ENCODE results near the gene LCN6.
A peak's percentile ranks its signal among the peaks of the same experiment; 100 is the strongest.

Gene LCN6

GRCh38 chr9:136739509-136739908 is 8.8 kb downstream of the LCN6 start:
- no peak for TF ChIP-seq CTCF (conservative IDR thresholded peaks at IDR 0.05)
- H3K27ac ChIP-seq = no peak overlapping the region

- TF ChIP-seq CTCF (conservative IDR thresholded peaks at IDR 0.05) = no peak
- H3K27ac ChIP-seq = no peak overlapping the region
Measured at GRCh38 chr9:136738960-136739359, 9.4 kb downstream of the LCN6 start.

GRCh38 chr9:136735812-136736480 is 12.4 kb downstream of the LCN6 start:
- no peak for TF ChIP-seq CTCF (conservative IDR thresholded peaks at IDR 0.05)
- no peak overlapping the region for H3K27ac ChIP-seq

- TF ChIP-seq CTCF (conservative IDR thresholded peaks at IDR 0.05) = no peak
- H3K27ac ChIP-seq = no peak overlapping the region
Measured at GRCh38 chr9:136734837-136735496, 13.4 kb downstream of the LCN6 start.

GRCh38 chr9:136733611-136734010 is 14.7 kb downstream of the LCN6 start:
- TF ChIP-seq CTCF (conservative IDR thresholded peaks at IDR 0.05) = no peak

GRCh38 chr9:136732444-136733178 is 15.7 kb downstream of the LCN6 start:
- H3K27ac ChIP-seq = no peak overlapping the region
- TF ChIP-seq CTCF (conservative IDR thresholded peaks at IDR 0.05) = no peak

More at GRCh38 chr9:136733611-136734010, 14.7 kb downstream of the LCN6 start:
- H3K27ac ChIP-seq = no peak overlapping the region

- H3K27ac ChIP-seq = peak overlapping the region; percentile 92; the same call in 1 of the 2 replicates
- TF ChIP-seq CTCF (conservative IDR thresholded peaks at IDR 0.05) = no peak
Measured at GRCh38 chr9:136729926-136730325, 18.4 kb downstream of the LCN6 start.

Measured in VCaP (cell line).